Measurements from ENCODE around the gene ISG20L2.

DNA sequence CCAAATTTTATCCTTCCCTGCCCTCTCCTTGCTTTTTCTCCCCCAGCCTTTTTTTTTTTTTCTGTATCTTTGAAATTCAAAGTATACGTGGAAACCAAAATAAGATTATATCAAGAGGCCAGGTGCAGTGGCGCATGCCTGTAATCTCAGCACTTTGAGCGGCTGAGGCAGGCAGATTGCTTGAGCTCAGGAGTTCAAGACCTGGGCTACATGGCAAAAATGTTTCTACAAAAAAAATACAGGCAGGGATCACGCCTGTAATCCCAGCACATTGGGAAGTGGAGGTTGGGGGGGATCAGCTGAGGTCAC is 32.2 kb upstream of the ISG20L2 start:
- TF ChIP-seq, protein P1, sequence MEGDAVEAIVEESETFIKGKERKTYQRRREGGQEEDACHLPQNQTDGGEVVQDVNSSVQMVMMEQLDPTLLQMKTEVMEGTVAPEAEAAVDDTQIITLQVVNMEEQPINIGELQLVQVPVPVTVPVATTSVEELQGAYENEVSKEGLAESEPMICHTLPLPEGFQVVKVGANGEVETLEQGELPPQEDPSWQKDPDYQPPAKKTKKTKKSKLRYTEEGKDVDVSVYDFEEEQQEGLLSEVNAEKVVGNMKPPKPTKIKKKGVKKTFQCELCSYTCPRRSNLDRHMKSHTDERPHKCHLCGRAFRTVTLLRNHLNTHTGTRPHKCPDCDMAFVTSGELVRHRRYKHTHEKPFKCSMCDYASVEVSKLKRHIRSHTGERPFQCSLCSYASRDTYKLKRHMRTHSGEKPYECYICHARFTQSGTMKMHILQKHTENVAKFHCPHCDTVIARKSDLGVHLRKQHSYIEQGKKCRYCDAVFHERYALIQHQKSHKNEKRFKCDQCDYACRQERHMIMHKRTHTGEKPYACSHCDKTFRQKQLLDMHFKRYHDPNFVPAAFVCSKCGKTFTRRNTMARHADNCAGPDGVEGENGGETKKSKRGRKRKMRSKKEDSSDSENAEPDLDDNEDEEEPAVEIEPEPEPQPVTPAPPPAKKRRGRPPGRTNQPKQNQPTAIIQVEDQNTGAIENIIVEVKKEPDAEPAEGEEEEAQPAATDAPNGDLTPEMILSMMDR (IDR thresholded peaks at IDR 0.05) = no peak
- no peak for TF ChIP-seq POLR2A (IDR thresholded peaks at IDR 0.05)
